ENCODE data around the gene NCAPH2.

The NCAPH2 gene

DNA sequence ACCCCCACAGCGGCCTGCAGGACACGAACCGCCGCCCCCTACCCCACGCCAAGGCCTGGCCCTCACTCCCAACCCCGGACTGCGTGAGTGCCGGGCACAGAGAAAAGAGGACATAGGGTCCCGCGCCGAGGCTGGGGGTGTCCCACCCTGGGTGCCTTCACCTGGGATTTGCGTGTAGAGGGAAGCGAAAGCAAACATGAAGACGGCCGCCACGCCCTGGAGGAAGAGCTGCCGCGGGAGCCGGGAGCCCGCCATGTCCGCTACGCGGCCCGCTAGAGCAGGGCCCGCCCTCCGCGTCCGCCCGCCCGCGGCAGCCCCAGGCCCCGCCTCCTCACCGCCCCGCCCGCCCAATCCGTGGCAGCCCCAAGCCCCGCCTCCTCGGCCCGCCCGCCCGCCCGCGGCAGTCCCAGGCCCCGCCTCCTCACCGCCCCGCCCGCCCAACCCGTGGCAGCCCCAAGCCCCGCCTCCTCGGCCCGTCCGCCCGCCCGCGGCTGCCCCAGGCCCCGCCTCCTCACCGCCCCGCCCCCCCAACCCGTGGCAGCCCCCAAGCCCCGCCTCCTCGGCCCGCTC lies 518 bp upstream of the NCAPH2 start, which contains the start of gene LMF2 (continued):
- TF ChIP-seq ZNF2 (tag by site-specific recombination; IDR thresholded peaks at IDR 0.05) (0 out of 2 replicates have a peak, but pooled peaks have one; percentile 17), ZNF473 (tag by site-specific recombination; IDR thresholded peaks at IDR 0.05) (no peak), WT1 (tag by site-specific recombination; IDR thresholded peaks at IDR 0.05) (no peak), ZNF426 (tag by site-specific recombination; IDR thresholded peaks at IDR 0.05) (no peak), ZNF302 (tag by site-specific recombination; IDR thresholded peaks at IDR 0.05; ENCODE audit: low read depth) (no peak), ZNF24 (tag by site-specific recombination; IDR thresholded peaks at IDR 0.05) (0 out of 2 replicates have a peak, but pooled peaks have one; percentile 42), KLF10 (tag by site-specific recombination; IDR thresholded peaks at IDR 0.05) (no peak), ZNF768 (tag by site-specific recombination; IDR thresholded peaks at IDR 0.05) (no peak), SCRT1 (tag by site-specific recombination; IDR thresholded peaks at IDR 0.05; ENCODE audit: borderline replicate concordance) (no peak), ZNF354C (tag by site-specific recombination; IDR thresholded peaks at IDR 0.05; ENCODE audit: borderline replicate concordance, low read depth) (no peak), ZNF654 (tag by site-specific recombination; IDR thresholded peaks at IDR 0.05; ENCODE audit: low read depth) (no peak), ZNF791 (tag by site-specific recombination; IDR thresholded peaks at IDR 0.05) (no peak), ZNF571 (tag by site-specific recombination; IDR thresholded peaks at IDR 0.05) (no peak), ZNF37A (tag by site-specific recombination; IDR thresholded peaks at IDR 0.05) (no peak), ZNF324 (tag by site-specific recombination; IDR thresholded peaks at IDR 0.05) (no peak), PRDM10 (tag by site-specific recombination; IDR thresholded peaks at IDR 0.05) (no peak), ZEB2 (tag by site-specific recombination; IDR thresholded peaks at IDR 0.05) (0 out of 2 replicates have a peak, but pooled peaks have one; percentile 16), ZNF211 (tag by site-specific recombination; IDR thresholded peaks at IDR 0.05; ENCODE audit: low read depth) (no peak), ZNF133 (tag by site-specific recombination; IDR thresholded peaks at IDR 0.05) (no peak), ATF2 (tag by site-specific recombination; IDR thresholded peaks at IDR 0.05; ENCODE audit: low read depth) (no peak), ZNF580 (tag by site-specific recombination; IDR thresholded peaks at IDR 0.05) (no peak), SALL2 (tag by site-specific recombination; IDR thresholded peaks at IDR 0.05; ENCODE audit: borderline replicate concordance) (no peak), KLF9 (tag by site-specific recombination; IDR thresholded peaks at IDR 0.05; ENCODE audit: low read depth) (peak; percentile 63; the same call in 1 of the 2 replicates), ZNF266 (tag by site-specific recombination; IDR thresholded peaks at IDR 0.05; ENCODE audit: low read depth) (no peak), ZNF660 (tag by site-specific recombination; IDR thresholded peaks at IDR 0.05) (no peak), ZNF311 (tag by site-specific recombination; IDR thresholded peaks at IDR 0.05; ENCODE audit: borderline replicate concordance) (no peak)
- TF ChIP-seq, protein P1, sequence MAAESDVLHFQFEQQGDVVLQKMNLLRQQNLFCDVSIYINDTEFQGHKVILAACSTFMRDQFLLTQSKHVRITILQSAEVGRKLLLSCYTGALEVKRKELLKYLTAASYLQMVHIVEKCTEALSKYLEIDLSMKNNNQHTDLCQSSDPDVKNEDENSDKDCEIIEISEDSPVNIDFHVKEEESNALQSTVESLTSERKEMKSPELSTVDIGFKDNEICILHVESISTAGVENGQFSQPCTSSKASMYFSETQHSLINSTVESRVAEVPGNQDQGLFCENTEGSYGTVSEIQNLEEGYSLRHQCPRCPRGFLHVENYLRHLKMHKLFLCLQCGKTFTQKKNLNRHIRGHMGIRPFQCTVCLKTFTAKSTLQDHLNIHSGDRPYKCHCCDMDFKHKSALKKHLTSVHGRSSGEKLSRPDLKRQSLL (tag by site-specific recombination; IDR thresholded peaks at IDR 0.05), result no peak
- TF ChIP-seq, protein P2, sequence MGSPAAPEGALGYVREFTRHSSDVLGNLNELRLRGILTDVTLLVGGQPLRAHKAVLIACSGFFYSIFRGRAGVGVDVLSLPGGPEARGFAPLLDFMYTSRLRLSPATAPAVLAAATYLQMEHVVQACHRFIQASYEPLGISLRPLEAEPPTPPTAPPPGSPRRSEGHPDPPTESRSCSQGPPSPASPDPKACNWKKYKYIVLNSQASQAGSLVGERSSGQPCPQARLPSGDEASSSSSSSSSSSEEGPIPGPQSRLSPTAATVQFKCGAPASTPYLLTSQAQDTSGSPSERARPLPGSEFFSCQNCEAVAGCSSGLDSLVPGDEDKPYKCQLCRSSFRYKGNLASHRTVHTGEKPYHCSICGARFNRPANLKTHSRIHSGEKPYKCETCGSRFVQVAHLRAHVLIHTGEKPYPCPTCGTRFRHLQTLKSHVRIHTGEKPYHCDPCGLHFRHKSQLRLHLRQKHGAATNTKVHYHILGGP (tag by site-specific recombination; IDR thresholded peaks at IDR 0.05), result no peak
- TF ChIP-seq, protein P3, sequence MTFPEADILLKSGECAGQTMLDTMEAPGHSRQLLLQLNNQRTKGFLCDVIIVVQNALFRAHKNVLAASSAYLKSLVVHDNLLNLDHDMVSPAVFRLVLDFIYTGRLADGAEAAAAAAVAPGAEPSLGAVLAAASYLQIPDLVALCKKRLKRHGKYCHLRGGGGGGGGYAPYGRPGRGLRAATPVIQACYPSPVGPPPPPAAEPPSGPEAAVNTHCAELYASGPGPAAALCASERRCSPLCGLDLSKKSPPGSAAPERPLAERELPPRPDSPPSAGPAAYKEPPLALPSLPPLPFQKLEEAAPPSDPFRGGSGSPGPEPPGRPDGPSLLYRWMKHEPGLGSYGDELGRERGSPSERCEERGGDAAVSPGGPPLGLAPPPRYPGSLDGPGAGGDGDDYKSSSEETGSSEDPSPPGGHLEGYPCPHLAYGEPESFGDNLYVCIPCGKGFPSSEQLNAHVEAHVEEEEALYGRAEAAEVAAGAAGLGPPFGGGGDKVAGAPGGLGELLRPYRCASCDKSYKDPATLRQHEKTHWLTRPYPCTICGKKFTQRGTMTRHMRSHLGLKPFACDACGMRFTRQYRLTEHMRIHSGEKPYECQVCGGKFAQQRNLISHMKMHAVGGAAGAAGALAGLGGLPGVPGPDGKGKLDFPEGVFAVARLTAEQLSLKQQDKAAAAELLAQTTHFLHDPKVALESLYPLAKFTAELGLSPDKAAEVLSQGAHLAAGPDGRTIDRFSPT (tag by site-specific recombination; IDR thresholded peaks at IDR 0.05), result no peak
